ENCODE measurements around the gene MDFI. TPM values are rescaled to one million over a fixed set of nuclear protein-coding genes. Genes with fewer than 3 reads are reported as not detected.

The MDFI gene
- total RNA-seq, 1 donor from 2014 or later = 1.3 TPM

DNA sequence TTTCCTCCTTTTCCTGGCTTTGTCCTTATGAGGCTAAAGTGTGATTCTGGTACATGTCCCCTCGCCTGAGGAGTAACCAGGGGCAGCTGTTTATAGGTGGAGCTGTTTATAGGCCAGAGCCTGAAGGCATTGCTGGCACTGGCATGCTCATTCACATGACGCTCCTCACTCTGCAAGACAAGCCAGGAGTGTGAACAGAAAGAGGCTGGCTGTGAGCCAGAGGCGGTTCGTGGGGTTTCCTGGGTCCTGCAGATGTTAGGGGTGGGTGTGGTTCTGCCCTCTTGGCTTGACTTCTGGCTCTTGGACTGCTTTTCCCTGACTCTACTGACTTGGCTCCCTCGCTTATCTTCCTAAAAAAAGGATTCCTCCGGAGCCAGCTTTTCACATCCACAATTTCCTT, 12.8 kb upstream of the MDFI start:
- intact Hi-C loops (cut with DNase I) = no loop called here
- ATAC-seq = peak; percentile 84
- no peak for DNase-seq (ENCODE audit: missing footprints)

DNA sequence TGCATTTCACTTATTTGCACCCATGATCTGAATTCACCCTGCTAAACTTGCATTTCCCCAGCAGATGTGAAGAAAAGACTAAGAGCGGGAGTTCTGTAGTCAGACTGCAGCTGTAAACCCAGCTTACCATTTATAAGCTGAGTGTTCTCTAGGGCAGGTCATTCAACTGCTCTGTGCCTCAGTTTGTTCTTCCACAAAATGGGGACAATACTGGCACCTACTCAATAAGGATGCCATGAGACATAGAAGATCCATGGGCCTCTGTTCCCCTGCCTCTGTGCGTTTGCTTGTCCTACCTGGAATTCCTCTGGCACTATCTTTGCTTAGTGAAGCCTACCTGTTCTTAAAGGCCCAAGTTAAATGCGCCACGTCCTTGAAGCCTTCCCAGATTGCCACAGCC, 12.2 kb upstream of the MDFI start:
- intact Hi-C loops (cut with DNase I) = no loop called here
- DNase-seq (ENCODE audit: missing footprints) (no peak), ATAC-seq (no peak)

- DNase-seq (ENCODE audit: missing footprints) (no peak), ATAC-seq (no peak)
- intact Hi-C loops (cut with DNase I) = no loop called here
These were observed 11.4 kb upstream of the MDFI start for GRCh38 chr6:41626917-41627316.

DNA sequence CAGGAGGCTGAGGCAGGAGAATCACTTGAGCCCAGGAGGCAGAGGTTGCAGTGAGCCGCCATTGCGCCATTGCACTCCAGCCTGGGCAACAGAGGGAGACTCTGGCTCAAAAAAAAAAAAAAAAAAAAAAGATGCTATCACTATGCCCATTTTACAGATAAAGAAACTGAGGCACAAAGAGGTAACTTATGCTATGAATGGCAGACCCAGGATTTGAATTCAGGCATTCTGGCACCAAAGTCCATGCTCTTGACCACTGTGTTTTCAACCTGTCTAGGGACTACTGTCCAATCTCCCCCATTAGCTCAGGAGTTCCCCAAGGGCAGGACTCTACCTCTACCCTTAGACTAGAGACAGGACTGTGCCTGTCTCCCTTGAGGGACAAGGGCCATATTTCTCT, 9.1 kb upstream of the MDFI start:
- ATAC-seq = no peak
- intact Hi-C loops (cut with DNase I) = no loop called here

DNA sequence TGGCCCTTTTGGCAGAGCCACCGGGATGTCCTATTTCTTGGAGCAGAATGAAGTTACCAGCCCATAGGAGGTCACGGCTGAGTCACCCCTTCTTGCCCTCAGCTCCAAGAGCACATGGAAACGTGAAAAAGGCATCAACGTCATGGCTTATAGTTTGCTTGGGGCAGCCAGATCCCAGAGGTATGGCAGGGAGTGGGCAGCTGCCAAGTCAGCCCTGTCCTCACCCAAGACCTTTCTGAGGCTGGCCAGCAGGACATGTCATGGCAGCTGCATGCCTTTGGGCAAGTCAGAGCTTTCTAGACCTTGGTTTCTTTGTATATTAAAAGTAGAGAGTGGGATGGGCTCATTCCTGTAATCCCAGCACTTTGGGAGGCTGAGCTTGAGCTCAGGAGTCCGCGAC, 8.2 kb upstream of the MDFI start:
- no peak for DNase-seq (ENCODE audit: missing footprints)
- intact Hi-C loops (cut with DNase I) = no loop called here
- no peak for ATAC-seq

More for the DNA sequence above, 9.1 kb upstream of the MDFI start:
- DNase-seq (ENCODE audit: missing footprints) = no peak

DNA sequence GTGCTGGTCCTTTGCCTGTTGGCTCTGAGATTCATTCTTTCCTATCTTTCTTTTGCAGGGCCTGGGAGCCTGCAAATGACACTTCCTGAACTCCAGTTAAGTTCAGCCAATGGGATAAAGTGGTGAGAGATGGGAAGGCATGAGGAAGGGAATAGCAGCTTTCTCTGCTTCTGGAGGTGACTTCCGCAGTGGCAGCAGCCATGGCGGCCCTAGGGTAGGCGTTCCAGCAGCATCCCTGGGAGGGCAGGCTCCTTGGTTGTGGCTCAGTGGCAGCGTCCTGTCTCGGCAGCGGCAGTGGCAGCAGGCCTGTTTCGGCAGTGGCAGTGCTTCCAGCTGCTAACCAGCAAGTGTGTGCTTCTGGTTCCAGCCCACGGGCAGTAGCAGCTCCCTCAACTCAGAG, 7.3 kb upstream of the MDFI start:
- intact Hi-C loops (cut with DNase I) = no loop called here
- ATAC-seq = no peak
- DNase-seq (ENCODE audit: missing footprints) = no peak

DNA sequence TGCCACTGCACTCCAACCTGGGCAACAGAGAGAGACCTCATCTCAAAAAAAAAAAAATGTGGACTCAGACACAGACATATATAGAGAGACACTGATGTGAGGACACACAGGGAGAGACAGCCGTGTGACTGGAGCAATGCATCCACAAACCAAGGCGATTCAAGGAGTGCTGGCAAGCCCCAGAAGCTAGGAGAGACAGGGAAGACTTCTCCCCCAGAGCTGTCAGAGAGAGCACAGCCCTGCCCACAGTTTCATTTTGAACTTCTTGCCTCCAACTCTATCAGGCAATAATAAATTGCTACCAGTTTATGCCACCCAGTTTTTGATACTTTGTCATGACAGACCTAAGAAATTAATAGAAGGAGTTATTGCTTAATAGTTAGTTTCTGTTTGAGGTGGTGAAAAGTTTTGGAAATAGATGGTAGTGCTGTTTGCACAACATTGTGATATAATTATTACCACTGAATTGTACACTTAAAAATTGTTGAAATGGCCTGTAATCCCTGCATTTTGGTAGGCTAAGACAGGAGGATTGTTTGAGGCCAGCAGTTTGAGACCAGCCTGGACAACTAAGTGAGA, 5.1 kb upstream of the MDFI start:
- DNase-seq (ENCODE audit: missing footprints) = no peak
- no peak for ATAC-seq
- intact Hi-C loops (cut with DNase I) = no loop called here

GRCh38 chr6:41634657-41635056, 3.6 kb upstream of the MDFI start:
- ATAC-seq (no peak), DNase-seq (ENCODE audit: missing footprints) (no peak)
- intact Hi-C loops (cut with DNase I) = no loop called here

GRCh38 chr6:41635365-41635764, 2.9 kb upstream of the MDFI start:
- DNase-seq (ENCODE audit: missing footprints) (no peak), ATAC-seq (no peak)
- intact Hi-C loops (cut with DNase I) = no loop called here

GRCh38 chr6:41636833-41637193, 1.5 kb upstream of the MDFI start:
- ATAC-seq = peak; percentile 19

DNA sequence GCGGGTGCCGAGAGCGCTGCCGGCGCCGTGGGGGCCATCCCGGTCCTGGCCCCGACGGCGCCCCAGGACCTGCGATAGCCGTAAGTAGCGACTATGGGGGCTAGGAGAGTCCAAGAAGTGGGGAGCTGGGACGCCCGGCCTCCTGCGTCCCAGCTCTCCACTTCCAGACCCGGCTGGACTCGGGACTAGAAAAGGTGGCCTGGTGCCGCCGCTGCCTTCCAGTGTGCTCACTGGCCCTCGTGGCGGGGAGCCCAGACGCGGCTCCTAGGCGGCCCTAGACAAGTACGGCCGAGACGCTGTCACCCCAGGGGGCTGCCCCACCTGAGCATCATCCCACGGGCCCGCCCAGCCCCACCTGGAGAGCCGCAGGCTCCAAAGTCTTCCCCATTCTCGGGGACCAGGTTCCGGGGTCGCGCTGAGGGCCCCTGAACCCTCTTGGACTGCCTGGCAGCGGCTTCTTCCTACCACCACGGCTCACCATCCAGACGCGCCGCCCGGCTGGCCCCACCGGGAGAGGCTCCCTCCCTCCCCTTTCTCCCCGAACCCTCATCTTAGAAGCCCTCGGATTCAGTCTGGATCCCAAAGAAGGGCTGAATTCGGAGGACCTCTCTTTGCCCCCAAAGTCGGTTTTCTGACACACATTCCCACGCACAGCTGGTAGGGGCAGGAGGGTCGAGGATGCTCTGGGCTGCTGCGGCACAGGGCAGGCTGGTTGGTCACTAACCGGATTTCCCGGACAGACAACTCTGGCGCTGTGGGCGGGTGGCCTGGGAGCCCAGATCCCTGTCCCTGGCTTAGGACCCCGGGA, 870 bp upstream of the MDFI start:
- no peak for ATAC-seq
- no peak for DNase-seq (ENCODE audit: missing footprints)
- intact Hi-C loops (cut with DNase I) = no loop called here

More at GRCh38 chr6:41636833-41637193, 1.5 kb upstream of the MDFI start:
- intact Hi-C loops (cut with DNase I) = no loop called here
- no peak for DNase-seq (ENCODE audit: missing footprints)

- ATAC-seq = peak; percentile 18
- intact Hi-C loops (cut with DNase I) = no loop called here
- DNase-seq (ENCODE audit: missing footprints) = no peak
These were observed 904 bp downstream of the MDFI start for GRCh38 chr6:41638935-41639808.

- intact Hi-C loops (cut with DNase I) = no loop called here
- no peak for DNase-seq (ENCODE audit: missing footprints)
- ATAC-seq = no peak
These were observed 1.6 kb downstream of the MDFI start for GRCh38 chr6:41639809-41640371.

- ATAC-seq = no peak
- DNase-seq (ENCODE audit: missing footprints) = no peak
- intact Hi-C loops (cut with DNase I) = no loop called here
These were observed 2.2 kb downstream of the MDFI start for GRCh38 chr6:41640426-41640825.

DNA sequence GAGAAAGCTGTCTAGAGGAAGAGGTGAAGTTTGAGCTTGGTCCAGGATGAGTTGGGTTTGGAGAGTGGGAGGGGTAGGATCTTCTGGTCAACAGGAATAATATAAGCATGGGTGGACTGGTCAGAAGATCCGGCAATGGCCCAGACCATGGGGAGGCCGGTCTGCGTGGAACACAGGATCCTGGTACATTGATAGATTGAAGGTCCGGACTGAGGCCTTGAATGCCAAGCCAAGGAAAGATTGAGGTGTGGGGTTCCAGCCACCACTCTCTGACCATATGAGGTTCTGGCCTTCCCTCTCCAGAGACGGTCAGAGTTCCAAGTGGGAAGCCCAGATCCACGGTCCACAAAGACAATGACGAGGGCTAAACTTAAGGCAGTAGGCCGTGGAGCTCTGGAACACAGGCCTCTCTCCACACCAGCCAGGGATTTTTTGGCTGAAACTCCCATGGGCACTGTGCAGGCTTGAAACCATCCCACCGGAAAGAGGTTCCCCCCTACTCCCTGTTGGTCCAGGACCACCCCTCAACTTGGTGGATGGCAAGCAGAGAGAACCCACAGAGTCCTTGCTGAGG, 3.2 kb downstream of the MDFI start:
- DNase-seq (ENCODE audit: missing footprints) = no peak
- intact Hi-C loops (cut with DNase I) = no loop called here
- no peak for ATAC-seq

- intact Hi-C loops (cut with DNase I) = no loop called here
- ATAC-seq (no peak), DNase-seq (ENCODE audit: missing footprints) (no peak)
These were observed 4.1 kb downstream of the MDFI start for GRCh38 chr6:41642090-41642959.

- intact Hi-C loops (cut with DNase I) = no loop called here
- DNase-seq (ENCODE audit: missing footprints) = no peak
- ATAC-seq = no peak
These were observed 5.0 kb downstream of the MDFI start for GRCh38 chr6:41642960-41643898.

All from Right ventricle myocardium inferior (tissue), 1 donor.